CD4-positive, alpha-beta T cell treated with Interferon gamma for 1 hour (primary cell): Measurements from ENCODE around the gene DRGX.

Experiments
- DNase-seq: peaks from one replicate; pipeline ENCODE4 v3.0.0-alpha.2; 2020

Gene DRGX

DNA sequence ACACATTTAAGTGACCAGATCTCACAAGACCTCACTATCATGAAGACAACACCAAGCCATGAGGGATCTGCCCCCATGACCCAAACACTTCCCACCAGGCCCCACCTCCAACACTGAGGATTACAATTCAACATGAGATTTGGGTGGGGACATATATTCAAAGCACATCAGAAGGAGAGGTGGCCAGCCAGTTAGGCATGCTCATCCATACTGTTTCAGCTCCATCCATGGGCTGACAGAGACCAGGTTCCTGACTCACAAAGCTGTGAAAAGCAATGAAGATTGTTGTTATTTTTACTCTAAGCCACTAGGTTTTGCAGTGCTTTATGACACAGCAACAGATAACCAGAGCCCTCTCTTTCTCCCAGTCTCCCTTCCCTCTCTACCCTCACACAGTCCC is 60.9 kb downstream of the DRGX start:
- no peak for DNase-seq

DNA sequence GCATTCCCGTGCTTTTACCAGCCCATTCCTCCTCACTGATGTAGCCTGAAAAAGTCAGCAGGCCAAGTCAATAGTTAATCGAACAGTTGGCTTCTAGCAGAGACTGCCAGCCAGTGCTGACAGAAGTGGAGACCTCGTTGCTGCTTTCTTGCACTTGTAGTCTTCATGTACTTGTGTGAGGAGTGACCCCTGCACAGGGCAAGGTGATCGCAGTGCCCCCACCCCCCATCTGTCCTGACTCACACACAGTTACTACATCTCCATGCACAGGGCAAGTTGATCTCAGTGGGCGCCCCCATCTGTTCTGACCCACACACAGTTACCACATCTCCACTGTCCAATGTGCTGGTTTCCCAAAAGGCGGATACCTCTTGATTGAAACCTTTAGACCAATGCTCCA is 62.7 kb downstream of the DRGX start:
- no peak for DNase-seq

DNA sequence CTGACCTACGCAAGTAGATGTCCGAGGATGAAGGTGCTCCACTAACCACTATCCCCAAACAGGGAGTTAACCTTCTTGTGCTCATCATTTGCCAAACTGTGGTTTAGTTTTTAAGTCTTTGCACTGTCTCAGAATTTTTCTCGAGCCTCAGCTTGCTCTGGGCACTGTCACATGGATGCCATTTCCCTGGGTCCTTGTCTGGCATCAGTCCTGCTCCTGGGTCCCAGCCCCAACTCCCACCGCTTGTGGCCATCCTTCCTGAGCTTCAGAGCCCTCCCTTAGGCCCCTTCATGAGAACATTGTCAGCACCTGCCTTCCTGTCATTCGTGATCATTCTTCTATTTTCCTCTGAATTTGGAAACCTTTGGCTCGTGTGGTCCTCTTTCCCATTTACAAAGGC is 63.1 kb downstream of the DRGX start:
- DNase-seq: no peak

DNA sequence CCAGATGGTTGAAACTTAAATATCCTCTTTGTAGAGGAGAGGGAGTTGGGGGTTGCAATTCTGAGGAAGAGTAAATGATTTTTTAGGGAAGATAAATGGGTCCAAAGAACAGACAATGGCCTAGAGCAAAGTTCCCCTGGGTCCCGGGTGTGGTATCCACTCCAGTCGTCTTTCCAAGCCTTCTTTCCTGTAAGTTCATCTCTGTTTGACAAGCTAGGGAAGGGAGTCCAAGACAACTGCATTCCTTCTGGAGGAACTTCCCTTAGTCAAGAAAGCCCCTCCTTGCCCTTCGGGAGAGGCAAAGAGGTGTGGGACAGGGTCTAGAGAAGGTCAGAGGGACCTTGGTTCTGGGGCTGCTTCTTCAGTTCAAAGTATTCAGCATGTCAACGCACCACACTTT is 63.6 kb downstream of the DRGX start:
- no peak for DNase-seq

DNA sequence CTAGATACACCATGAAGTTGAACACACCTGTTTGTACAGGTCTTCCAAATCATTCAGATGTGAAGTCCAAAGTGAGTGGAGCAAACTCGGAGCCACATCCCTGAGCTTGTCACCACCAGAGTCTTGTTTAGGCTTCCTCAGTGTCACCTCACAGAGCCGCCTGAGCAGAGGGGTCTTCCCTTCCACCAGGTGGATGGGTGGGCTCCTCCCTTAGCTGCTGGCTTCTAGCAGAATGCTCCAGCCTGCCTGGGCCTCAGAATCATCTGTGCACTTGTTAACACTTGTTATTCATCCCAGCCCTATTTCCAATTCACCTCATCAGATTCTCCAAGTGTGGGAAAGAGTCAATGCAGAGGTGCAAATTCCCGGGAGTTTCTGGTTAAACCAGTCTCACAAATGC is 64.5 kb downstream of the DRGX start:
- DNase-seq: no peak

DNA sequence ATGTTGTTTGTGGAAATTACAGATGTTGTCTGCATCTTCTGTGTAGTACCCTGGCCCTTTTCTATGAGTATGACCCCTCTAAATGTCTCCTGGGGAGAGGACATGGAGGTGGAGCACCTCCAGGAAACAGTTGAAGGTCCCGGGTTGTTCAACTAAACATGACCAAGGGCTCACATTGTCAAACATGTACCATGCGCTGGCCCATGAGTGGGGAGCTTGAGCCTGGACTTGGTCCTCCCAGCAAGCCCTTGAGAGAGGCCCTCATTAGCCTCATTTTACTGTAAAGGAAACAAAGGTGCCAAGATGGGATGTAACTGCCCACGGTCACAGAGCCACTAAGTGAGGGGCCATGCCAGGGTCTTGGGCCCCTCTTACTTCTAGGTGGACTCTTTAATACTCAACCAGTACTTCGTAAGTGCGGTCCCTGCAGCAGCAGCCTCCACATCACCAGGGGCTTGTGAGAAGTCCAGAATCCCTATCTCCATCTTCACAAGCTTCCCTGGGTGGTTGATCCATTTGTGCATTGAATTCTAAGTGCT is 65.7 kb downstream of the DRGX start:
- no peak for DNase-seq

DNA sequence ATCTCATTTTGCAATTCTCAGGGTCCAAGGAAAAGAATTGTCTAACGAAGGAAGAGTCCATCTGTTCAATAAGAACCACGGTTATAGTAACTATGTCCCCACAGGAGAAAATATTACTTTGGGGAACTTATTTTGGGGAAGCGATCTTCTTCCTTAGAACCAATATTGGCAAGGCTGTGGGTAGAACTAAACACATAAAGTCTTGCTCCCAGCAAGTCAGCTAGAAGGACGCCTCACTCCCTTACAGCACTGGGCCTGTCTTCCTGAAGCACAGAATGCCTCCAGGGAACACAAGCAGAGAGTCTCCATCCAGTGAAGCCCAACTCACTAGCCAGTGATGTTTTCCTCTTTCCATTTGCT is 66.8 kb downstream of the DRGX start:
- no peak for DNase-seq

DNA sequence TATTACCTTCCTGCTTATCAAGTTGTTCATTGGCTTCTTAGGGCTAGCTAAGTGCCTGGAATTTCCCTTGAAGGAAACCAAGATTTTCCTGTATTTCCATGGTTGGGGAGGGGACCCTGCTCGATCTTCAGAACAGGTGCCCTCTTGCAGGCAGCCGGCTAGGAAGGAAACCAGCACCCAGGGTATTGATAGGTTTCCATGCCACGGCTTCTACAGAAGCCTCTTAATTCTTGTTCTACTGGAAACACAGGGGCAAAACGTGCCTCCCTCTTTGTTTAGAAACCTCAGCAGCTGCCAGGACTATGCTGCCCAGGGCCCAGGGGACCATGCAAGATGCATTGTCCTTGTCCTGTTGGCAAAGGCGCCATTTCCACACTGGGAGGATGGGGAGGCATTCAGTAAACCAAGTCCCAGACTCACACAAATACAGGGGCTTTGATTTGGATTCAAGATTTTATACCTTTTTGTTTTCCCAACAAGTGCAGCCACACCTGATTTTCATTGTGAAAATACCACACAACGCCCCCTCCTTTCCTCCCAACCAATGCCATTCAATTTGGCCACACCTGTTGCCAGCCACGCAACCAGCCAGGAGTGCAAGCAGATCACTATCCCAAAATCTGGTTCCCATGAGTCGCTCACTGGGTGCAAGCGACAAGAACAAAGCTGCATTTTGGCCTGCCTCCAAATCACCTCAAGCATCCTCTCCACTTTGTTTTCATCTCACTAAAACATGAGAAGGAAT is 67.3 kb downstream of the DRGX start:
- DNase-seq: no peak

DNA sequence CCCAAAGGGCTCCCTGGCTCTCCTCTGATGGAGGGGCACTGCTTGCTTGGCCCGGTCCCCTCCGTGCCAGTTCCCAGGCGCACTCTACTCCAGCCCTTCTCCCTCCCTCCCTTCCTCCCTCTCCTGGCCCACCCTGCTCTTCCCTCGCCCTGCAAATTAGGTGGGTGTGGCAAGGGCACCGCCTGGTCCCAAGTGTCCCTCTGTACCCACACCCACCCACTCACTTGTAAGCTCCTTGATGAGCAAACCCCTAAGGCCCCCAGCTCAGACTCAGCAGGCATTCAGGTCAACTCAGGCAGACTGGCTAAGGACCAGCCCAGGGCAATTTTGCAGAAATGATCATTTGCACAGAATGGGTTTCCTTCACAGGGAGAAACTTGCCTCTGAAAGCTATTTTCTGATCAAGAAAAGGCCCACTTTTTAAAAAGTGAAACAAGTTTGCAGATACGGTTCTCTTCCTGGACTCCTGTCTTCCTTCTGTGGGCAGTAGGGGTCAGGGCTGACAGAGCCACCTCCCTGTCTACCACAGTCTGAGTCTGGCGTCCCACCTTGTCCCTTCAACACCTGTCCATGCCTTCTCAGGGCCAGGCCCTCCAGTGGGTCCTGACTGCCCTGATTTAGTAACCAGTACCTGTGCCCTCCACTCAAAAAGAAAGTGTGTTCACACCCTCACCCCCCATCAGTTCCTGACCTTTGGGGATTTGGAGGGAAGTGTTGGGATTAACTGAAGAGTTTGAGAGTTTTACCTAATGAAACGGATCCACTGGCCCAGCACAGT is 68.7 kb downstream of the DRGX start:
- DNase-seq: no peak

DNA sequence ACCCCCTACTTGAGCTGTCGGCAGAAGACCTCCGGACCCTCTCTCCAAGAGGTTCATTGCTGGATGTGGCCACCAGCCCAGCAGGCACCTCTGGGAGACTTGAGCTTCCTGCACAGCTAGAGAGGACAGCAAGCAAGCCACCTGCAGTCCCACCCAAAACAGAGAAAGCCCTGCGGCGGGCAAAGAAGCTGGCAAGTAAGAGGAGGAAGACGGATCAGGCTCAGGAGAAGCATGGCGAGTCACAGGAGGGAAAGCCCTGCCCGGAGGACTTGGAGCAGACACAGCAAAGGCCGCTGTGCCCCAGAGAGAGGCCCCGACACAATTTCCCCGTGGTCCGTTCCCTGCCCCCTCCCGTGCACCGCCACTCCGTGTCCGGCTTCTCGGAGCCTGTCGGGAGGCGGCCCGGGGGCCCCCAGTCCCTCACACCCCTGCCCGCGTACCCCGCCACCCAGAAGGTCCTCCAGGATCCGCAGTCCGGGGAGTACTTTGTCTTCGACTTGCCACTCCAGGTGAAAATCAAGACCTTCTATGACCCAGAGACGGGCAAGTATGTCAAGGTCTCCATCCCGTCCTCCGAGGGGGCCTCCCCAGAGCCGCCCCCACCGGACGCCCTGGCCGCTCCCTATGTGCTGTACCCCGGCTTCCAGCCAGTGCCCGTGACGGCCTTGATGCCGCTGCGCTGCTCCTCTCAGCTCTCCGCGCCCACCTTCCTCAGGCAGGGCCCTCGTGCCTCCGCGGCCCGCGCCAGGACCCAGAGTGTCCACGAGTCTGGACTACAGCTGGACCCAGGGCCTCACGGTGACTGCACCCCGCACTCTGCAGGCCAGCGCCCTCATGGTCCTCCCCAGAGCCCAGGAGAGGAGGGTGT is 69.7 kb downstream of the DRGX start:
- DNase-seq: no peak

DNA sequence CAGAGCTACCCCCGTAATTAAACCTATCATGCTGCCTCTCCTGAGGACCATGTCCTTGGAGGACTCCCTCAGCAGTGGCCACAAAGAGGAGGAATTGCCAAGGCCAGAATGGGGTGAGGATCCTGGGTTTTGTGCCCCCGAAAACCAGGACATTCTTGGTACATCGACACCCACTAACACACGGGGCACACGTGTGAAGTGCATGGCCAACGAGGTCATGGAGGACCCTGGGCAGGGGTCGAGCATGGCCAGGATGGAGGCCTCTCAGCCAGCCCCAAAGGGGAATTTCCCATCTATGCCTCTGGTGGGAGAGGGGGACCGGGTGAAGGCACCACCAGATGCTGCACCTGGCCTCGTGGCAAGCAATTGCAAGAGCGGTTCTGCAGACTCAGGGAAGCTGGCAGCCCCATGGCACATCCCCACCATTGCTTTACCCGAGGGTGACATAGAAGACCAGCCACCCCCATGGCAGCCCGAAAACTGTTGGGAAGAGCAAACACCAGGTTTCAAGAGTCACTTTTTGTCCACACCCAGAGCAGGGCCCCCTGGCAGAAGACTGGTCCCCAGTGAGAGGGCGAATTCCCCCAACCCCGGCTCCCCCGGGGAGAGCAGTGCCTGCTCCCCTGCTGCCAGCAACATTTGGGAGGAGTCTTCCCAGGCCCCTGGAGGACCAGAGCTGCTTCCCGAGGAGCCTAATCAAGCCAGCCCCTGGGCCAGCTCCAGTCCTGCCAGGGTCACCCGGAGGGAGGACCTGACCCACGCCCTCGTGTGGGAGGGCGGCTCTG is 70.6 kb downstream of the DRGX start:
- no peak for DNase-seq

DNA sequence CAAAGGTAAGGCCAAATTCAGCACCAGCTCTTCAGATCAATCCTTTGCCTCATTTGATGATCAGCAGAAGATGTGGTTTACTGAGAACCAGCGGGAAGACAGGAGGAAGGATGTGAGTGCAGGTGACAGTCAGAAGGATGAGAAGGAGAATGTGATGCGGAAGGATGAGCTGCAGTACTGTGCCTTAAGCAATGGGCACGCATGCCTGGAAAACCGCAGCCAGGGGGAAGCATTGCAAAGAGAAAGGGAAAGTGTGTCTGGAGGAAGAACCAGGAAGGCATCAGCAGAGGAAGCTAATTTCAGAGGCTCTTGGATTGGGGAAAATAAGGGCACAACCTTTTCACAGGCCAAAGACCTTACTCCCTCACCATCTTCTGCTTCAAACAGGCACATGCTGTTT is 71.2 kb downstream of the DRGX start:
- DNase-seq: no peak

DNA sequence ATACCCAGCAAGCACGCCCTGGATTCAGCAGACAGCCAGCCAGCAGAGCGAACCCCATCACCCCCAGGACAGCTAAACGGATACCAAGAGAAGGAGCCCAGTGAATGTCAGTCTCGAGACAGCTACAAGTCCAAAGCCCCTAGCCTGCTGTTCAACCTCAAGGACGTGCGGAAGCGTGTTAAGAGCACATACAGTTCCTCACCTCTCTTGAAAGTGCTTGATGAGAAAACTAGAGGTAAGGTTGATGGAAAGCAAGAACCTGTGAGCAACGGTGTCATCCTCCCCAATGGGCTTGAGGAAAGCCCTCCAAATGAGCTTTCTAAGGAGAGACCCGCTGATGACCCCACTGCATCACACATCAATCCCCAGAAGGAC is 72.0 kb downstream of the DRGX start:
- no peak for DNase-seq

DNA sequence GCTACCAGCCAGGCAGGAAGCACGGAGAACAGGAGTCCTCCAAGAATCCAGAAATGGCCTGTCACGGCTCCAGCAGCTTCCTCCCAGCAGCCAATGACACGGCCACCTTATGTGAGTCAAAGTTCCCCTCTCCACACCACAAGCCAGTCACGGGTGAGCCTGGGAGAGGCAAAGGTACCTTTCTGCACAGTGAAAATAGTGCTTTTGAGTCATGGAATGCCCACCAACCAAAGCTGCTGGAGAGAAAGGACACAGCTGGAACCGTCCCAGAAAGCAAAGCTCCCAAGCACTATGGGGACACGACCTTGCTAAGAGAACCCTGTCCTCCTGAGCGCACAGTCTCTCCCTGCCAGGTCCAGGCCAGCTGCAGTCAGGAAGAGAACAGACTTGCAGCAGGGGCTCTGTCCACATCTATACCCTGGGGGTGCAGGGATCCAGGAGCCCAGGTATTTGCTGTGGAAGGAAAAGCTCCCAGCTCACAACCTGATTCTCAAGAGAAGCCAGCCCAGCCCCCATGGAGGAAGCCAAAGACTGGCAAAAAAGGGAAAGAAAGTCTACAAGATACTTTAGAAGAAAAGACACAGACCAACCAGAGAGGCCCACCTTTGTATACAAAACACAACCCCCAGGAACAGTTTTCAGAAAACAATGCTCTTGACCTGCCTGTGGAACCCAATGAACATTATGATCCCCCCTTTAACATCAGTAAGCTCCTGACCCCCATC is 72.6 kb downstream of the DRGX start:
- no peak for DNase-seq

DNA sequence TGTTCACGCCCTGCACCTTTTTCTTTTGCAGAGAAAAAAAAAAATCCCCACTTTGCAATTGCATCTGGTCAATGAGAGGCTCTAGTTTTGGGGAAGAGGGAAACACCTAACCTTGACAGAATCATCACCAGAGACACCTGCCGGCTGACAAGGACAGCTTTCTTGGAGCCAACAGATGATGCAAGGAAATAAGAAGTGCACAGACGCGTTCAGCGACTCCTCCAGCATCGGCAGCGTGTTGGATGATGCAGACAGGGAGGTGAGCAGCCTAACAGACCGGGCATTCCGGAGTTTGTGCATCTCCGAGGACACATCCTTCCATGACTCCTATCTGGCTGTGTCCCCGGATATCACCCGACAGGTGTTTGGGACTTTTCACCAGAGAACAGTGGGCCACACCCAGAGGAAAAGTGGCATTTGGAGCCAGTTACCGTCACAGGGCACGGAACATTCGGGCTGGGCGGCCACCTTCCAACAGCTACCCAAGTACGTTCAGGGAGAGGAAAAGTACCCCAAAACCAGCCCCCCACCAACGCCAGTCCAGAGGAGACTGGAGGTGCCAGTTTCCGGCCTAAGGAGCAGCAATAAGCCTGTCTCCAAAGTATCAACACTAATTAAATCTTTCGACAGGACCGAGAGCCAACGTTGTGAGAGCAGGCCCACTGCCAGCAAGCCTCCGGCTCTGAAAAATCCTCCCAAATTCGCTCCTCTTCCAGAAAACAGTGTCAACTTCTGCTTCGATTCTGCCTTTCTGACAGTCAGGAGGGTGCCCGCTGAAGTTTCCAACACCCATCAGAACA is 73.3 kb downstream of the DRGX start:
- DNase-seq: no peak

DNA sequence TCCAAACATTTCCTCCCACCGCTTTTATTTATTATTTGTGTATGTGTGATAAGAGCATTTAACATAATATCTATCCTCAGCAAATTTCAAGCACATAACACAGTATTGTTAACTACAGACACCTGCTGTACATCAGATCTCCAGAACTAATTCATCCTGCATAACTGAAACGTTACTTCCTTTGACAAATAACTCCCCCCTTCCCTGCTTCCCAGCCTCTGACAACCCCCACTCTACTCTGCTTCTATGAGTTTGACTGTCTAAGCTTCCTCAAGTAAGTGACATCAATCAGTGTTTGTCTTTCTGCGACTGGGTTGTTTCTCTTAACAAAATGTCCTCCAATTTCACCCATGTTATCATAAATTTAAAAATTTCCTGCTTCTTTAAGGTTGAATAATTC is 74.9 kb downstream of the DRGX start:
- no peak for DNase-seq

DNA sequence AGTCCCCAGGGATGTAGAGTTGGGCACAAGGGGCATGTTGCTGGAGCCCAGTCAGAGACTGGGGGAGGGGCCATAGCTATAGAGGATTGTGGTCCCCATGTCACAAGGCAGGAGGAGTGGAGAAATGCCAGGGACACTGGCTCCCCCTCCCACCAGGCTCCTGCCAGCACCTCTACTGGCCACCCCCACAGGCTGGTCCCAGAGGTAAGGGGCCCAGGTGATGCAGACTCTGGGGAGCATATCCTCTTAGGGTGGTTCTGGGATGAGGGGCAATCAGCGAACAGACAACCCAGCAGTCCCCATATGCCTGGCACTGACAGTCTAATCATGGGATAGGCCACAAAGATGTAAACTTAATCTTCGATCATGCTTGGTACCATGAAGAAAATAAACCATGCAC is 75.7 kb downstream of the DRGX start:
- DNase-seq: no peak

DNA sequence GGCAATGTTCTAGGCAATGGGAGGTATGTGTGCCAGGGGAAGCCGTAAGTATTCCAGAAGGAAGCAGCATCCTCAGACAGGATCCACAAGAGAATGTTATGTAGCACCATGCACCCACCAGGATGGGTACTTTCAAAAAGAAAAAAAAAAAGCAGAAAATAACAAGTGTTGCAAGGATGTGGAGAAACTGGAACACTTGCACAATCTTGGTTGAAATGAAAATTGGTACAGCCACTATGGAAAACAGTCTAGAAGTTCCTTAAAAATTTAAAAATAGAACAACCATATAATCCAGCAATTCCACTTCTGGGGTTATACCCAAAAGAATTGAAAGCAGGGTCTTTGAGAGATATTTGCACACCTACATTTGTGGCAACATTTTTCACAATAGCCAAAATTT is 76.7 kb downstream of the DRGX start:
- no peak for DNase-seq

DNA sequence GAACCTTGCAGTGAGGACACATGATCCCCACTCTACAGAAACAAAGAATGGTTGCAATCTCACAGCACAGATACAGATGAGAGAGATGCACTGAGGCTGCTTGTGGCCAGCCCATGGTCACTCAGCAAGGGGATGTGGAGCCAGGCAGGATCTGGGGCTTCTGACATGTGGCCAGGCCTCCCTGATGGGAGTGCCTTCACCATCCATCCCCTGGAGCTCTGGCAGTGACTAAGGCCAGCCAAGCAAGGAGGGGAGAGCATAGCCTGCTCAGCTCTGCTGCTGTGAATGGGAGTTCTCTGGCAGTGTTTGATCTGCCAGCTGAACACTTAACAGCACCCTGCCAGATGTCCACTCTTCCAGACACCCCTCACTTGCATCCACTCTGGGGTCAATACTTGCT is 77.1 kb downstream of the DRGX start:
- no peak for DNase-seq

DNA sequence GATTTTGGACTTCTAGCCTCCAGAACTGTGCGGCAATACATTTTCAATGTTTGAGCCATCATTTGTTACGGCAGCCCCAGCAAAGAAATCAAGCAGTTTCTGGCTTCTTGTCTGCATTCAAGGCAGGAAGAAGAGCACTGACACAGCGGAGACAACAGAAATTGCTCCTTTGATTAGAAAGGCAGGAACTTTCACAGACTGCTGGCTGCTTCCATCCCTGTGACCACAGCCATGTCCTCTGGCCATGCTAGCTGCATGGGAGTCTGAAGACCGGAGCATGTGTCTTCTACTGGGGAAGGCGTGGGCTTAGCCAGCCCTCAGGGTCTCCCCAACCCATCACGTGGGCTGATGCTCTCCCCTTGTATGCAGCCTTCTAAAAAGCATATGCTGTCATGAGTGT is 77.9 kb downstream of the DRGX start:
- no peak for DNase-seq

DNA sequence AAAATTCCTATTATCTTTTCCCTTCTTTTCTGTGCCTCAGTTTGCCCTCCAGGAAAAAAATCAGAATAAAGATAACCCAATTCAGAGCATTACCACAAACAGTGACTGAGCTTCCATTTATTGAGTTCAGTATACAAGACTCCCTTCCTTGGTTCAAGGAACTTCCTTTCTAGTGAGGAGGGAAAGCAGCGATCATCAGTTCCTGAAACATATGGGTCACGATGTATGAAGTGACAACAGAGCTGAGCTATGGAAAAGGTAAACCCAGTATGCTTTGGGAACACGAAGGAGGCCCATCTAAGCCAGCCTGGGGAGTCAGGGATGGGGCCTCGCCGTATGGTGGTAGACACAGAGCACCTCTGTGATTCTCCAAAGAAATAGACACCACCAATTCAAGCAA is 81.1 kb downstream of the DRGX start:
- no peak for DNase-seq
